Stomach (tissue), 9 donors: ENCODE data around the gene WBP2. TPM values are rescaled to one million over a fixed set of nuclear protein-coding genes. Genes with fewer than 3 reads are reported as not detected.

Experiments used
- DNase-seq, 2 donors: peaks; one replicate each; pipeline versions ENCODE4 v3.0.0 to v3.0.0-alpha.2; 2013 to 2019
- H3K27ac ChIP-seq, 5 donors: fragments of 200-600 bp in 4 of 5; sonication (generic) in 4 of 5; one replicate each; pipeline ENCODE4 v1.5.1; 2013 to 2019; ENCODE audit warnings: mild to moderate bottlenecking in 1 of 5, moderate library complexity in 1 of 5
- H3K27me3 ChIP-seq, 3 donors: fragments of 200-600 bp; sonication (generic); one replicate each; pipeline ENCODE4 v1.5.1; 2017 to 2019; ENCODE audit warnings: mixed run types in 1 of 3
- H3K36me3 ChIP-seq, 4 donors: fragments of 200-600 bp; sonication (generic); 1 replicate in 3 of 4; 2 replicates in 1 of 4; pipeline ENCODE4 v1.5.1; 2016 to 2019
- H3K4me1 ChIP-seq, 4 donors: fragments of 200-600 bp; sonication (generic); one replicate each; pipeline ENCODE4 v1.5.1; 2016 to 2019
- H3K4me3 ChIP-seq, 4 donors: fragments of 200-600 bp; sonication (generic) in 3 of 4; one replicate each; pipeline ENCODE4 v1.5.1; 2016 to 2019; ENCODE audit warnings: mild to moderate bottlenecking in 1 of 4
- H3K9me3 ChIP-seq, 4 donors: fragments of 200-600 bp; sonication (generic); one replicate each; pipeline ENCODE4 v1.5.1; 2016 to 2019
- CTCF ChIP-seq, 7 experiments: fragments of 450-650 bp in 4 of 7; fragments of 200-600 bp in 3 of 7; sonication (generic) in 3 of 7; IDR thresholded peaks; one replicate each; pipeline ENCODE4 v1.5.1; 2016 to 2019; ENCODE audit warnings: antibody characterized with exemption in 7 of 7, control low read depth in 2 of 7, mild to moderate bottlenecking in 1 of 7
- EP300 ChIP-seq: sonication (generic); formaldehyde crosslinking; IDR thresholded peaks from one replicate; pipeline ENCODE4 v1.6.1; 2017; ENCODE audit warnings: antibody characterized with exemption
- POLR2A ChIP-seq, 4 donors: fragments of 450-650 bp; IDR thresholded peaks; one replicate each; pipeline ENCODE4 v1.6.1; 2016; ENCODE audit warnings: antibody characterized with exemption in 4 of 4, control low read depth in 2 of 4, mild to moderate bottlenecking in 1 of 4, moderate library complexity in 1 of 4
- POLR2AphosphoS5 ChIP-seq, 3 donors: sonication (generic); formaldehyde crosslinking; IDR thresholded peaks; one replicate each; pipeline ENCODE4 v1.6.1; 2016; ENCODE audit warnings: antibody characterized with exemption in 3 of 3
- WGBS, 5 donors: extraction: QIAGEN DNeasy Blood & Tissue Kit in 3 of 5; methylation state at CpG; one replicate each; pipeline versions ENCODE4 v1.1.5 to v1.1.7; 2013 to 2018; 5-methylcytosine and 5-hydroxymethylcytosine counted together
- intact Hi-C: fragments of 100-400 bp; cut with DNase I; formaldehyde crosslinking; loops from one replicate; pipeline ENCODE4 v1.15.1; 2023; ENCODE audit warnings: low total_unique reads
- polyA plus RNA-seq, 3 donors: library from polyadenylated mRNA; stranded (reverse); fragments of 200-250 nt; gene quantifications; one replicate each; pipeline ENCODE4 v1.2.3, GENCODE V29; 2013
- total RNA-seq, 5 donors: library from RNA; depleted of rRNA; stranded (reverse); fragments of >200 nt; gene quantifications; one replicate each; pipeline versions ENCODE4 v1.1.0 to v1.2.3, GENCODE V29; 2014 to 2016
- donor health status: healthy with polysubstance abuse.
- donor health status: Bipolar disorder and iron deficiency.
- donor health status: healthy.

The WBP2 gene
- total and polyA plus RNA-seq, 8 donors = 28.6 to 122 (median 72.5) TPM

GRCh38 chr17:75844530-75845057 lies 10.5 kb downstream of the WBP2 start:
- DNase-seq = peak; percentile 88 to 94
- H3K9me3 ChIP-seq = no peaks in the 10 kb centered on the region
- peaks cover 36 to 61% (median 52%) of the 10 kb centered on the region in 4 donors for H3K36me3 ChIP-seq
- intact Hi-C loops = no loop called here
- H3K27ac ChIP-seq = peak overlapping the region; percentile 77 to 99 (median 91)
- 11 to 38% (median 17%) methylated on average over 2 to 14 of the region's 14 CpGs for WGBS, 5 donors
- H3K27me3 ChIP-seq = no peaks in the 10 kb centered on the region
- H3K4me3 ChIP-seq = peak overlapping the region; percentile 34 to 43 (median 40)
- peaks cover 45 to 77% (median 58%) of the 10 kb centered on the region in 4 donors for H3K4me1 ChIP-seq
- no peak for TF ChIP-seq POLR2A (IDR thresholded peaks at IDR 0.05)
- TF ChIP-seq CTCF (IDR thresholded peaks at IDR 0.05) = no peak
- no peak for TF ChIP-seq EP300
- peak in 1 of 3 donors; percentile 19 for TF ChIP-seq POLR2AphosphoS5 (IDR thresholded peaks at IDR 0.05)

DNA sequence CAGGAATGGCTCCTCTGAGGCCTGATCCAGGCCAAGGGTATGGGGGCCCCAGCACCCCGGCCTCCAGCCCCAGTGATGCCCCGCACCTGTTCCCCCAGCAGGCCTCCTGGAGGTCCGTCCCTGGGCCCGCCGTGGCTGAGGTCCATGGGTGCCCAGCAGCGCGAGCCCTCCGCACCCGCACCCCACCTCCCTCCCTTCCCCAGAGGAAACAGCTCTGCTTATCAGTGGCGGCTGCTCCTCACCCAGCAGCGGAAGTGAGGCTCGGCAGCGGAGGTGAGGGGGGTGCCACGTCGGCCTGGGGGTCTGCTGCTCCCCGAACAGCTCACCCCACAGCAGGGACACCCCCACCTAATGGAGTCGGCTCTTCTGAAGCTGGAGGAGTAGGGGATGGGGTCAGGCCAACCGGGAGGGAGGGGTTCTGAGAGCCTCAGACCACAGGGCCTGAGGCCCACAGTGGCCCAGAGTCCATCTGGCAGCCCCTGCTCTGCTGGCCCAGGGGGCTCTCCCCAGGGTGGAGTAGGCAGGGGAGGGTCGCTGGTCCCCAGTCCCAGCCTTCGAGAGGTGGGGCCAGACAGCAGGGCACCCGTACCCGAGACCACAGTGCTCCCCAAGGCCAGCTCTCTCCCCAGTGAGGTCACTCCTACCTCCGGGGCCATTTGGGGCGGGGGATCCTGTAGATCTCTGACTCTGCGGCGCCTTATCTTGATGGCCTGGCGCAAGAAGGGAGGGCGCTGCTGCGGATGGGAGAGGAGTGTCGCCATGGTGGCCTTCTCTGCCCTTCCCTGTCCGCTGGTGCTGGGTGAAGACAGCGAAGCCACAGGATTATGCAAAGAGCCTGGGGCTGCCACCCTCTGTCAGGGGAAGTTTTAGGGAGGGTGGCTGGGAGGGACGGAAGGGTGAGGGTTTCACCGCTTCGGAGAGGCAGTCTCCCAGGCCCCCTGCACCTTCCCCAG lies 11.3 kb downstream of the WBP2 start, which contains the start of gene UNC13D:
Gene UNC13D, minus strand, starts transcription at position 828 of the 953 bp plus-strand sequence. Its CDS starts 67 bp downstream, at position 761.
- TF ChIP-seq POLR2AphosphoS5 (IDR thresholded peaks at IDR 0.05) = peak in 2 of 3 donors; percentile 51 to 73
- no peak for TF ChIP-seq CTCF (IDR thresholded peaks at IDR 0.05)
- Histone ChIP-seq H3K27ac (peak within 1 kb of the TSS; percentile 77 to 99 (median 91)), H3K9me3 (no peaks in the 10 kb centered on the region), H3K4me1 (peaks cover 42 to 70% (median 51%) of the 10 kb centered on the region in 4 donors), H3K4me3 (peak within 1 kb of the TSS; percentile 34 to 43 (median 40)), H3K27me3 (no peaks in the 10 kb centered on the region), H3K36me3 (peaks cover 29 to 60% (median 50%) of the 10 kb centered on the region in 4 donors)
- DNase-seq = peak; percentile 58 to 81
- intact Hi-C loops = no loop called here
- WGBS, 5 donors = 28 to 54% (median 32%) methylated on average over 4 to 35 of the region's 35 CpGs

DNA sequence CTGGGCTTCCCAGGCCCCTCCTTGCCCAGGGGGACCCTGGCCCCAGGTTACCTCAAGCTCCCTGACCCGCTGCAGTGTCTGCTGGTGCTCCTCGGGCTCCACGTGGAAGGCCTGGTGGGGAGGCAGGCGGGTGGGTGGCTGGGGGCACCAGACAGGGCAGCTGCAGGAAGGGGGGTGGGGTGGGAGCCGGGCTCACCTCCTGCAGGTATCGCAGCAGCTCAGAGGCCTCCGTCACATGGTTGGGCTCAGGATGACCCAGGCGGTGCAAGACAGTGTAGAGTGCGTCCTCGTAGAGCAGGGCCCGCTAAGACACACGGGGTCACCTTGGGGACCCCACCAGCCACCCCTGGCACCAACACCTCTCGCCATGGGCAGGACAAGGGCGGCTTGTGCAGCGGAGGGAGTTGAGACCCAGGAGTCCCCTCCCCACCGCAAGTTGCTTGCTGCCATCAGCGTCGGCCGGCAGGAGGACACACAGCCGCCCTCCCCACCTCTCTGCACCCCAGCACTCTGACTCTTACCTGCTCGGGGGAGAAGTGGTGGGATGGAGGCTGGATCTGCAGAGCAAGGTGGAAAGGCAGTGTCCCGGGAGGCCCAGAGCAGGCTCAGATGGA lies 12.1 kb downstream of the WBP2 start:
- Histone ChIP-seq H3K36me3 (peaks cover 26 to 60% (median 44%) of the 10 kb centered on the region in 4 donors), H3K4me1 (peaks cover 37 to 62% (median 43%) of the 10 kb centered on the region in 4 donors), H3K27me3 (no peaks in the 10 kb centered on the region), H3K4me3 (peak overlapping the region; percentile 34 to 43 (median 40)), H3K27ac (peak overlapping the region; percentile 77 to 99 (median 91)), H3K9me3 (no peaks in the 10 kb centered on the region)
- 73 to 88% (median 76%) methylated on average over 11 to 22 of the region's 22 CpGs for WGBS, 5 donors
- intact Hi-C loops = no loop called here
- DNase-seq = peak in 1 of 2 donors; percentile 16
- TF ChIP-seq EP300 (no peak), CTCF (IDR thresholded peaks at IDR 0.05) (no peak), POLR2AphosphoS5 (IDR thresholded peaks at IDR 0.05) (no peak), POLR2A (IDR thresholded peaks at IDR 0.05) (no peak)

- no peak for TF ChIP-seq CTCF (IDR thresholded peaks at IDR 0.05)
- TF ChIP-seq POLR2AphosphoS5 (IDR thresholded peaks at IDR 0.05) = no peak
- TF ChIP-seq EP300 = no peak
- no peak for DNase-seq
Observed at GRCh38 chr17:75842411-75842810, 12.7 kb downstream of the WBP2 start.

More at GRCh38 chr17:75842411-75842810, 12.7 kb downstream of the WBP2 start:
- peak overlapping the region; percentile 12 to 99 (median 91) for H3K27ac ChIP-seq
- intact Hi-C loops = no loop called here
- H3K4me3 ChIP-seq = peak overlapping the region in 1 of 4 donors; percentile 40
- 85 to 91% (median 88%) methylated on average over 7 to 18 of the region's 18 CpGs for WGBS, 5 donors
- H3K4me1 ChIP-seq = peaks cover 30 to 56% (median 37%) of the 10 kb centered on the region in 4 donors
- H3K36me3 ChIP-seq = peaks cover 19 to 59% (median 38%) of the 10 kb centered on the region in 4 donors
- no peaks in the 10 kb centered on the region for H3K9me3 ChIP-seq
- no peaks in the 10 kb centered on the region for H3K27me3 ChIP-seq
